Activated CD4-positive, alpha-beta T cell treated with anti-CD3 and anti-CD28 coated beads, Interleukin-2, amount 10 ng/mL, durations not matched to agents 7 days and 5 days (primary cell): Measurements from ENCODE around the gene SYCE1L. TPM values are rescaled to one million over a fixed set of nuclear protein-coding genes. Genes with fewer than 3 reads are reported as not detected.

Source experiments
- CTCF ChIA-PET: fragments of 350-600 bp; sonication (Branson Sonifier 250); formaldehyde crosslinking; loops from one replicate; lab custom pipeline; 2021; ENCODE audit warnings: antibody characterized with exemption; lab: Charles Lee
- POLR2A ChIA-PET: fragments of 350-600 bp; sonication (Branson Sonifier 250); formaldehyde crosslinking; loops from one replicate; lab custom pipeline; 2021; ENCODE audit warnings: antibody characterized with exemption; lab: Charles Lee
- DNase-seq: peaks from one replicate; pipeline ENCODE4 v3.0.0-alpha.2; 2020
- H3K27ac Mint-ChIP-seq: one replicate; pipeline ENCODE4 v1.8.0; 2021; ENCODE audit warnings: mild to moderate bottlenecking, moderate library complexity, mixed read lengths
- H3K27me3 Mint-ChIP-seq: one replicate; pipeline ENCODE4 v1.8.0; 2021; ENCODE audit warnings: mixed read lengths
- H3K36me3 Mint-ChIP-seq: one replicate; pipeline ENCODE4 v1.8.0; 2021; ENCODE audit warnings: low read depth, mixed read lengths
- H3K4me1 Mint-ChIP-seq: one replicate; pipeline ENCODE4 v1.8.0; 2021; ENCODE audit warnings: mixed read lengths
- H3K4me3 Mint-ChIP-seq: one replicate; pipeline ENCODE4 v1.8.0; 2021; ENCODE audit warnings: mild to moderate bottlenecking, moderate library complexity, mixed read lengths
- H3K9me3 Mint-ChIP-seq: one replicate; pipeline ENCODE4 v1.8.0; 2021; ENCODE audit warnings: mixed read lengths
- total RNA-seq, 2 experiments: library from RNA; stranded (reverse); gene quantifications; one replicate each; pipeline ENCODE4 v1.2.3, GENCODE V29; 2021

Gene SYCE1L
- total RNA-seq, 2 experiments from 2014 or later = 6.6 to 11.1 TPM

GRCh38 chr16:77212741-77213541 lies 13.7 kb downstream of the SYCE1L start:
- CTCF ChIA-PET = interaction anchor here (1.5 kb wide), 1 partner anchor 12 kb away, joined by 5 read pairs; no protein-coding TSS in a partner anchor
- no peaks in the 10 kb centered on the region for H3K9me3 Mint-ChIP-seq
- H3K36me3 Mint-ChIP-seq = no peaks in the 10 kb centered on the region
- peaks cover 10% of the 10 kb centered on the region for H3K4me1 Mint-ChIP-seq
- POLR2A ChIA-PET = interaction anchor here (0.6 kb wide), 1 partner anchor 19 kb away, joined by 3 read pairs; no protein-coding TSS in a partner anchor
- DNase-seq = peak; percentile 64
- H3K27ac Mint-ChIP-seq = peak overlapping the region; percentile 79
- peak overlapping the region; percentile 78 for H3K4me3 Mint-ChIP-seq
- H3K27me3 Mint-ChIP-seq = no peaks in the 10 kb centered on the region

- H3K9me3 Mint-ChIP-seq = no peaks in the 10 kb centered on the region
- peak overlapping the region; percentile 78 for H3K4me3 Mint-ChIP-seq
- ChIA-PET CTCF (no interaction called here), POLR2A (no interaction called here)
- H3K27me3 Mint-ChIP-seq = no peaks in the 10 kb centered on the region
- H3K4me1 Mint-ChIP-seq = peaks cover 10% of the 10 kb centered on the region
- H3K27ac Mint-ChIP-seq = peak overlapping the region; percentile 7
- DNase-seq = no peak
- no peaks in the 10 kb centered on the region for H3K36me3 Mint-ChIP-seq
These were observed 14.4 kb downstream of the SYCE1L start for GRCh38 chr16:77213542-77214106.

- no peaks in the 10 kb centered on the region for H3K27me3 Mint-ChIP-seq
- ChIA-PET CTCF (no interaction called here), POLR2A (interaction anchor here (0.6 kb wide), 1 partner anchor 369 kb away, joined by 3 read pairs; no protein-coding TSS in a partner anchor)
- no peak for DNase-seq
- peaks cover 10% of the 10 kb centered on the region for H3K4me1 Mint-ChIP-seq
- H3K4me3 Mint-ChIP-seq = no peak overlapping the region
- no peaks in the 10 kb centered on the region for H3K9me3 Mint-ChIP-seq
- no peak overlapping the region for H3K27ac Mint-ChIP-seq
- no peaks in the 10 kb centered on the region for H3K36me3 Mint-ChIP-seq
These were observed 15.4 kb downstream of the SYCE1L start for GRCh38 chr16:77214411-77215138.

GRCh38 chr16:77219437-77219836 lies 20.2 kb downstream of the SYCE1L start:
- H3K9me3 Mint-ChIP-seq = no peaks in the 10 kb centered on the region

GRCh38 chr16:77220427-77220826 lies 21.2 kb downstream of the SYCE1L start:
- Mint-ChIP-seq H3K27ac (no peak overlapping the region), H3K4me1 (no peaks in the 10 kb centered on the region), H3K9me3 (no peaks in the 10 kb centered on the region), H3K36me3 (no peaks in the 10 kb centered on the region), H3K27me3 (peaks cover under 1% of the 10 kb centered on the region), H3K4me3 (no peak overlapping the region)
- ChIA-PET POLR2A (no interaction called here), CTCF (interaction anchor here (3.4 kb wide), 1 partner anchor 15 kb away, joined by 10 read pairs; no protein-coding TSS in a partner anchor)
- no peak for DNase-seq

More at GRCh38 chr16:77219437-77219836, 20.2 kb downstream of the SYCE1L start:
- ChIA-PET CTCF (no interaction called here), POLR2A (no interaction called here)
- Mint-ChIP-seq H3K4me3 (no peak overlapping the region), H3K27me3 (no peaks in the 10 kb centered on the region), H3K36me3 (no peaks in the 10 kb centered on the region), H3K4me1 (no peaks in the 10 kb centered on the region), H3K27ac (no peak overlapping the region)
- DNase-seq = no peak

GRCh38 chr16:77221482-77221881 lies 22.3 kb downstream of the SYCE1L start:
- no peaks in the 10 kb centered on the region for H3K36me3 Mint-ChIP-seq
- CTCF ChIA-PET = interaction anchor here (3.4 kb wide), 1 partner anchor 14 kb away, joined by 10 read pairs; no protein-coding TSS in a partner anchor
- H3K4me1 Mint-ChIP-seq = no peaks in the 10 kb centered on the region
- peaks cover 4% of the 10 kb centered on the region for H3K27me3 Mint-ChIP-seq
- H3K27ac Mint-ChIP-seq = no peak overlapping the region
- POLR2A ChIA-PET = no interaction called here
- no peaks in the 10 kb centered on the region for H3K9me3 Mint-ChIP-seq
- no peak overlapping the region for H3K4me3 Mint-ChIP-seq
- DNase-seq = no peak

GRCh38 chr16:77223184-77223583 lies 24.0 kb downstream of the SYCE1L start:
- DNase-seq = peak; percentile 44
- H3K4me3 Mint-ChIP-seq = no peak overlapping the region
- H3K27ac Mint-ChIP-seq = no peak overlapping the region
- H3K9me3 Mint-ChIP-seq = no peaks in the 10 kb centered on the region
- peaks cover 4% of the 10 kb centered on the region for H3K27me3 Mint-ChIP-seq
- ChIA-PET CTCF (interaction anchor here (3.4 kb wide), 1 partner anchor 12 kb away, joined by 10 read pairs; no protein-coding TSS in a partner anchor), POLR2A (no interaction called here)
- no peaks in the 10 kb centered on the region for H3K36me3 Mint-ChIP-seq
- no peaks in the 10 kb centered on the region for H3K4me1 Mint-ChIP-seq

GRCh38 chr16:77225182-77225581 lies 26.0 kb downstream of the SYCE1L start:
- Mint-ChIP-seq H3K27ac (no peak overlapping the region), H3K9me3 (no peaks in the 10 kb centered on the region), H3K4me1 (no peaks in the 10 kb centered on the region), H3K4me3 (no peak overlapping the region), H3K27me3 (peaks cover 5% of the 10 kb centered on the region), H3K36me3 (no peaks in the 10 kb centered on the region)
- DNase-seq = no peak
- POLR2A ChIA-PET = no interaction called here
- CTCF ChIA-PET = no interaction called here

- CTCF ChIA-PET = no interaction called here
- no peaks in the 10 kb centered on the region for H3K4me1 Mint-ChIP-seq
- DNase-seq = no peak
- H3K27ac Mint-ChIP-seq = no peak overlapping the region
- no peaks in the 10 kb centered on the region for H3K9me3 Mint-ChIP-seq
- POLR2A ChIA-PET = no interaction called here
- H3K4me3 Mint-ChIP-seq = no peak overlapping the region
- H3K27me3 Mint-ChIP-seq = peaks cover 5% of the 10 kb centered on the region
- no peaks in the 10 kb centered on the region for H3K36me3 Mint-ChIP-seq
These were observed 28.5 kb downstream of the SYCE1L start for GRCh38 chr16:77227745-77228144.

- no peak for DNase-seq
- no peaks in the 10 kb centered on the region for H3K36me3 Mint-ChIP-seq
- no peak overlapping the region for H3K4me3 Mint-ChIP-seq
- H3K27me3 Mint-ChIP-seq = peaks cover 2% of the 10 kb centered on the region
- H3K9me3 Mint-ChIP-seq = no peaks in the 10 kb centered on the region
- H3K27ac Mint-ChIP-seq = no peak overlapping the region
- H3K4me1 Mint-ChIP-seq = peaks cover 2% of the 10 kb centered on the region
- ChIA-PET CTCF (interaction anchor here (1.4 kb wide), 1 partner anchor 353 kb away, joined by 3 read pairs; no protein-coding TSS in a partner anchor), POLR2A (no interaction called here)
These were observed 31.8 kb downstream of the SYCE1L start for GRCh38 chr16:77231047-77231446.

GRCh38 chr16:77233799-77234519 lies 34.8 kb downstream of the SYCE1L start:
- no peak for DNase-seq
- H3K4me3 Mint-ChIP-seq = no peak overlapping the region
- ChIA-PET POLR2A (no interaction called here), CTCF (interaction anchor here (1.0 kb wide), 1 partner anchor 349 kb away, joined by 3 read pairs; no protein-coding TSS in a partner anchor)
- no peaks in the 10 kb centered on the region for H3K36me3 Mint-ChIP-seq
- no peaks in the 10 kb centered on the region for H3K9me3 Mint-ChIP-seq
- H3K27me3 Mint-ChIP-seq = no peaks in the 10 kb centered on the region
- no peak overlapping the region for H3K27ac Mint-ChIP-seq
- peaks cover 5% of the 10 kb centered on the region for H3K4me1 Mint-ChIP-seq

- Mint-ChIP-seq H3K4me3 (no peak overlapping the region), H3K4me1 (peaks cover 5% of the 10 kb centered on the region), H3K36me3 (no peaks in the 10 kb centered on the region), H3K27ac (no peak overlapping the region), H3K9me3 (no peaks in the 10 kb centered on the region), H3K27me3 (no peaks in the 10 kb centered on the region)
- no peak for DNase-seq
- ChIA-PET CTCF (interaction anchor here (2.4 kb wide), 1 partner anchor 12 kb away, joined by 10 read pairs; no protein-coding TSS in a partner anchor), POLR2A (no interaction called here)
These were observed 35.4 kb downstream of the SYCE1L start for GRCh38 chr16:77234611-77235010.
